ENCODE data around the gene IFI27. TPM values are rescaled to one million over a fixed set of nuclear protein-coding genes. Genes with fewer than 3 reads are reported as not detected.

Gene IFI27
- total and polyA plus RNA-seq, 2 donors (not counting 1 experiment from before 2014, with no cell fraction given), result 0.15 to 0.81 TPM

DNA sequence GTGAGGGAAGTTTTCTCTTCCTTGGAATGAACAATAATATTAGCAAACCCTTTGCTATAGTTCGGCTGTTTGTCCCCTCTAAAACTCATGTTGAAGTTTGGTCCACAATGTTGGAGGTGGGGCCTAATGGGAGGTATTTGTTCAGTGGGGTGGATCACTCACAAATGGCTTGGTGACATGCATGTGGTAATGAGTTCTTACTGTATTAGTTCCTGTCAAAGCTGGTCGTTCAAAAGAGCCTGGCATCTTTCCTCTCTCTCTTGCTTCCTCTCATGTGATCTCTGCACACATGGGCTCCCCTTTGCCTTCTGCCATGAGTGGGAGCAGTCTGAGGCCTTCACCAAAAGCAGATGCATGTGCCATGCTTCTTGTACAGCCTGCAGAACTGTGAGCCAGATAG is 50.5 kb downstream of the IFI27 start:
- DNase-seq, result no peak

GRCh38 chr14:94161981-94162380 is 51.4 kb downstream of the IFI27 start:
- H3K27me3 ChIP-seq (replicated peaks in 1 of 4; ENCODE audit: control extremely low read depth in 1 of 4, control insufficient read depth in 3 of 4, insufficient read depth in 4 of 4, low read length in 3 of 4), result no peaks in the 10 kb centered on the region
- ATAC-seq (ENCODE audit: low read depth) (no peak), DNase-seq (no peak)
- no peaks in the 10 kb centered on the region for H3K4me1 Mint-ChIP-seq
- H3K9me3 Mint-ChIP-seq (ENCODE audit: insufficient read depth), result no peaks in the 10 kb centered on the region
- no CpG with 5 or more reads among the region's 2 CpGs for WGBS (ENCODE audit: insufficient coverage)
- no peaks in the 10 kb centered on the region for H3K36me3 ChIP-seq (replicated peaks in 1 of 2; ENCODE audit: control extremely low read depth in 1 of 2, control insufficient read depth in 1 of 2, extremely low read depth in 1 of 2, insufficient read depth in 2 of 2, low read length in 1 of 2)
- no peak overlapping the region for H3K4me3 ChIP-seq (ENCODE audit: control extremely low read depth in 1 of 5, extremely low read depth in 1 of 5, insufficient read depth in 1 of 5, low read depth in 2 of 5, low read length in 4 of 5)
- TF ChIP-seq EZH2 (IDR thresholded peaks at IDR 0.05; ENCODE audit: borderline replicate concordance, insufficient read depth, low read depth, low read length, poor library complexity, severe bottlenecking), result no peak
- TF ChIP-seq CTCF (IDR thresholded peaks at IDR 0.05), result no peak
- no peaks in the 10 kb centered on the region for H3K79me2 ChIP-seq (ENCODE audit: control insufficient read depth, insufficient read depth, low read length)
- H3K27ac Mint-ChIP-seq, result no peak overlapping the region
- no peaks in the 10 kb centered on the region for H3K4me1 ChIP-seq (ENCODE audit: control insufficient read depth in 2 of 2, insufficient read depth in 2 of 2, low read length in 2 of 2)
- peaks cover 43% of the 10 kb centered on the region for H3K27me3 Mint-ChIP-seq
- no peak overlapping the region for H2AFZ ChIP-seq (ENCODE audit: insufficient read depth, low read depth, low read length, poor library complexity, severe bottlenecking)
- POLR2A ChIA-PET, result no interaction called here
- CTCF ChIA-PET, result no interaction called here
- H4K20me1 ChIP-seq (ENCODE audit: control insufficient read depth, insufficient read depth, low read length, poor library complexity, severe bottlenecking), result no peaks in the 10 kb centered on the region
- H3K27ac ChIP-seq (ENCODE audit: low read length in 2 of 2), result no peak overlapping the region
- no peaks in the 10 kb centered on the region for H3K9me3 ChIP-seq (ENCODE audit: control extremely low read depth in 1 of 3, control insufficient read depth in 2 of 3, insufficient read depth in 1 of 3, low read length in 2 of 3)
- no peak overlapping the region for H3K4me2 ChIP-seq (replicated peaks; ENCODE audit: low read depth, low read length, poor library complexity, severe bottlenecking)
- intact Hi-C loops (cut with micrococcal nuclease), result no loop called here
- no peak overlapping the region for H3K9ac ChIP-seq (ENCODE audit: low read length)
- no peak overlapping the region for H3K4me3 Mint-ChIP-seq

More for the DNA sequence above, 50.5 kb downstream of the IFI27 start:
- TF ChIP-seq EZH2 (IDR thresholded peaks at IDR 0.05; ENCODE audit: borderline replicate concordance, insufficient read depth, low read depth, low read length, poor library complexity, severe bottlenecking) (no peak), CTCF (IDR thresholded peaks at IDR 0.05) (no peak)
- H3K4me3 Mint-ChIP-seq, result no peak overlapping the region
- Histone ChIP-seq H3K4me1 (ENCODE audit: control insufficient read depth in 2 of 2, insufficient read depth in 2 of 2, low read length in 2 of 2) (no peaks in the 10 kb centered on the region), H3K36me3 (replicated peaks in 1 of 2; ENCODE audit: control extremely low read depth in 1 of 2, control insufficient read depth in 1 of 2, extremely low read depth in 1 of 2, insufficient read depth in 2 of 2, low read length in 1 of 2) (no peaks in the 10 kb centered on the region), H3K9ac (ENCODE audit: low read length) (no peak overlapping the region), H3K4me2 (replicated peaks; ENCODE audit: low read depth, low read length, poor library complexity, severe bottlenecking) (no peak overlapping the region), H3K79me2 (ENCODE audit: control insufficient read depth, insufficient read depth, low read length) (no peaks in the 10 kb centered on the region), H3K27ac (ENCODE audit: low read length in 2 of 2) (no peak overlapping the region), H2AFZ (ENCODE audit: insufficient read depth, low read depth, low read length, poor library complexity, severe bottlenecking) (no peak overlapping the region), H3K4me3 (ENCODE audit: control extremely low read depth in 1 of 5, extremely low read depth in 1 of 5, insufficient read depth in 1 of 5, low read depth in 2 of 5, low read length in 4 of 5) (no peak overlapping the region), H3K9me3 (ENCODE audit: control extremely low read depth in 1 of 3, control insufficient read depth in 2 of 3, insufficient read depth in 1 of 3, low read length in 2 of 3) (no peaks in the 10 kb centered on the region), H3K27me3 (replicated peaks in 1 of 4; ENCODE audit: control extremely low read depth in 1 of 4, control insufficient read depth in 3 of 4, insufficient read depth in 4 of 4, low read length in 3 of 4) (no peaks in the 10 kb centered on the region), H4K20me1 (ENCODE audit: control insufficient read depth, insufficient read depth, low read length, poor library complexity, severe bottlenecking) (no peaks in the 10 kb centered on the region)
- intact Hi-C loops (cut with micrococcal nuclease), result no loop called here
- H3K9me3 Mint-ChIP-seq (ENCODE audit: insufficient read depth), result no peaks in the 10 kb centered on the region
- ATAC-seq (ENCODE audit: low read depth), result no peak
- H3K27ac Mint-ChIP-seq, result no peak overlapping the region
- ChIA-PET CTCF (interaction anchor here (0.9 kb wide), 1 partner anchor 25 kb away, joined by 3 read pairs; no protein-coding TSS in a partner anchor), POLR2A (no interaction called here)
- H3K27me3 Mint-ChIP-seq, result peaks cover 40% of the 10 kb centered on the region
- 0% methylated on average over 1 of the region's 2 CpGs for WGBS (ENCODE audit: insufficient coverage)
- no peaks in the 10 kb centered on the region for H3K4me1 Mint-ChIP-seq

Data from B cell (primary cell).